Panc1 (cell line): ENCODE measurements around the gene BCKDHA.

Source experiments
- POLR2AphosphoS5 ChIP-seq: IDR thresholded peaks from 2 replicates; pipeline ENCODE4 v1.6.1; 2012; ENCODE audit warnings: mild to moderate bottlenecking, low read depth, low read length, moderate library complexity
- SIN3A ChIP-seq: IDR thresholded peaks from 2 replicates; pipeline ENCODE4 v1.6.1; 2012; ENCODE audit warnings: low read depth, mild to moderate bottlenecking, low read length, moderate library complexity, borderline replicate concordance; ENCODE audit not compliant: insufficient read depth
- TCF7L2 ChIP-seq: IDR thresholded peaks from 2 replicates; pipeline ENCODE4 v1.6.1; 2011; ENCODE audit warnings: mild to moderate bottlenecking, low read depth, low read length, inconsistent platforms
- TF ChIP-seq, protein P1 (sequence below): fragments of 450-650 bp; IDR thresholded peaks from 2 replicates; pipeline ENCODE4 v1.5.1; 2017; ENCODE audit warnings: mild to moderate bottlenecking
- TF ChIP-seq, protein P2 (sequence below), 2 experiments: IDR thresholded peaks; 2 replicates each; pipeline ENCODE4 v1.6.1; 2011 to 2012; ENCODE audit warnings: low read depth in 2 of 2, control low read depth in 1 of 2, low read length in 1 of 2, mild to moderate bottlenecking in 1 of 2, moderate library complexity in 1 of 2; ENCODE audit not compliant: insufficient read depth in 1 of 2

DNA sequence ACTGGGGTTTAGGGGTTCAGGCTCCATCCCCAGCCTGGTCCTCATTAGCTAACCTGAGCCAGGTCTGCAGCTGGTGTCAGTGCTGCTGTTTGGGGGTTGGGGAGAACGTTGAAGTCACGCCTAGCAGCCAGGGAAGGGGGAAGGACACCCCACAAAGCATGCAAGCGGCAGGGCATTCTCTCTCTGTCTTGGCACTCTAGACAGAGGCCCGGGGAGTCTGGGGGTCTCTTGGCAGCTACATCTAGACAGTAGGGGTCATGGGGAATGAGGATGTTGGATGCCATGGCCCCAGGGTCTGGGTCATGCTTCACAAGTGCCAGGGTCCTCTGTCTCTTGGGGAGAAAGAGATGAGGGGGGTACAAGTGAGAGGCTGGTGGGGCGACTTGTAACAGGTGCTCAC is 48.0 kb downstream of the BCKDHA start:
- TF ChIP-seq, protein P1, sequence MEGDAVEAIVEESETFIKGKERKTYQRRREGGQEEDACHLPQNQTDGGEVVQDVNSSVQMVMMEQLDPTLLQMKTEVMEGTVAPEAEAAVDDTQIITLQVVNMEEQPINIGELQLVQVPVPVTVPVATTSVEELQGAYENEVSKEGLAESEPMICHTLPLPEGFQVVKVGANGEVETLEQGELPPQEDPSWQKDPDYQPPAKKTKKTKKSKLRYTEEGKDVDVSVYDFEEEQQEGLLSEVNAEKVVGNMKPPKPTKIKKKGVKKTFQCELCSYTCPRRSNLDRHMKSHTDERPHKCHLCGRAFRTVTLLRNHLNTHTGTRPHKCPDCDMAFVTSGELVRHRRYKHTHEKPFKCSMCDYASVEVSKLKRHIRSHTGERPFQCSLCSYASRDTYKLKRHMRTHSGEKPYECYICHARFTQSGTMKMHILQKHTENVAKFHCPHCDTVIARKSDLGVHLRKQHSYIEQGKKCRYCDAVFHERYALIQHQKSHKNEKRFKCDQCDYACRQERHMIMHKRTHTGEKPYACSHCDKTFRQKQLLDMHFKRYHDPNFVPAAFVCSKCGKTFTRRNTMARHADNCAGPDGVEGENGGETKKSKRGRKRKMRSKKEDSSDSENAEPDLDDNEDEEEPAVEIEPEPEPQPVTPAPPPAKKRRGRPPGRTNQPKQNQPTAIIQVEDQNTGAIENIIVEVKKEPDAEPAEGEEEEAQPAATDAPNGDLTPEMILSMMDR, result no peak
- TF ChIP-seq POLR2AphosphoS5 (no peak), SIN3A (no peak), TCF7L2 (no peak)
- TF ChIP-seq, protein P2, sequence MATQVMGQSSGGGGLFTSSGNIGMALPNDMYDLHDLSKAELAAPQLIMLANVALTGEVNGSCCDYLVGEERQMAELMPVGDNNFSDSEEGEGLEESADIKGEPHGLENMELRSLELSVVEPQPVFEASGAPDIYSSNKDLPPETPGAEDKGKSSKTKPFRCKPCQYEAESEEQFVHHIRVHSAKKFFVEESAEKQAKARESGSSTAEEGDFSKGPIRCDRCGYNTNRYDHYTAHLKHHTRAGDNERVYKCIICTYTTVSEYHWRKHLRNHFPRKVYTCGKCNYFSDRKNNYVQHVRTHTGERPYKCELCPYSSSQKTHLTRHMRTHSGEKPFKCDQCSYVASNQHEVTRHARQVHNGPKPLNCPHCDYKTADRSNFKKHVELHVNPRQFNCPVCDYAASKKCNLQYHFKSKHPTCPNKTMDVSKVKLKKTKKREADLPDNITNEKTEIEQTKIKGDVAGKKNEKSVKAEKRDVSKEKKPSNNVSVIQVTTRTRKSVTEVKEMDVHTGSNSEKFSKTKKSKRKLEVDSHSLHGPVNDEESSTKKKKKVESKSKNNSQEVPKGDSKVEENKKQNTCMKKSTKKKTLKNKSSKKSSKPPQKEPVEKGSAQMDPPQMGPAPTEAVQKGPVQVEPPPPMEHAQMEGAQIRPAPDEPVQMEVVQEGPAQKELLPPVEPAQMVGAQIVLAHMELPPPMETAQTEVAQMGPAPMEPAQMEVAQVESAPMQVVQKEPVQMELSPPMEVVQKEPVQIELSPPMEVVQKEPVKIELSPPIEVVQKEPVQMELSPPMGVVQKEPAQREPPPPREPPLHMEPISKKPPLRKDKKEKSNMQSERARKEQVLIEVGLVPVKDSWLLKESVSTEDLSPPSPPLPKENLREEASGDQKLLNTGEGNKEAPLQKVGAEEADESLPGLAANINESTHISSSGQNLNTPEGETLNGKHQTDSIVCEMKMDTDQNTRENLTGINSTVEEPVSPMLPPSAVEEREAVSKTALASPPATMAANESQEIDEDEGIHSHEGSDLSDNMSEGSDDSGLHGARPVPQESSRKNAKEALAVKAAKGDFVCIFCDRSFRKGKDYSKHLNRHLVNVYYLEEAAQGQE (IDR thresholded peaks at IDR 0.05; ENCODE audit: insufficient read depth in 1 of 2, low read depth in 2 of 2, low read length in 1 of 2), result no peak
